Smooth muscle cell (in vitro differentiated cells): Measurements from ENCODE around the gene SNX15. TPM values are rescaled to one million over a fixed set of nuclear protein-coding genes. Genes with fewer than 3 reads are reported as not detected.

Experiments
- DNase-seq: peaks from one replicate; lab custom pipeline; 2025; ENCODE audit not compliant: unreplicated experiment; lab: John Stamatoyannopoulos, UW
- H2AFZ ChIP-seq: fragments of 200-600 bp; sonication (generic); 2 replicates; pipeline ENCODE4 v1.6.0; 2016; ENCODE audit warnings: antibody characterized with exemption, low read depth, mild to moderate bottlenecking
- H3F3A ChIP-seq: fragments of 200-600 bp; sonication (generic); 2 replicates; pipeline ENCODE4 v1.6.0; 2017; ENCODE audit warnings: antibody characterized with exemption, low read depth
- H3K27ac ChIP-seq: fragments of 200-600 bp; sonication (generic); 2 replicates; pipeline ENCODE4 v1.5.1; 2016; ENCODE audit warnings: low read depth, mild to moderate bottlenecking
- H3K27me3 ChIP-seq: fragments of 200-600 bp; sonication (generic); 2 replicates; pipeline ENCODE4 v1.6.1; 2016; ENCODE audit warnings: low read depth, mild to moderate bottlenecking
- H3K36me3 ChIP-seq: fragments of 200-600 bp; sonication (generic); 2 replicates; pipeline ENCODE4 v1.5.1; 2016; ENCODE audit warnings: low read depth
- H3K4me1 ChIP-seq: fragments of 200-600 bp; sonication (generic); 2 replicates; pipeline ENCODE4 v1.5.1; 2016; ENCODE audit warnings: low read depth
- H3K4me2 ChIP-seq: fragments of 200-600 bp; sonication (generic); 2 replicates; pipeline ENCODE4 v1.6.0; 2016; ENCODE audit warnings: mild to moderate bottlenecking
- H3K4me3 ChIP-seq: fragments of 200-600 bp; sonication (generic); 2 replicates; pipeline ENCODE4 v1.5.1; 2016; ENCODE audit warnings: mild to moderate bottlenecking
- H3K79me2 ChIP-seq: fragments of 200-600 bp; sonication (generic); 2 replicates; pipeline ENCODE4 v1.6.0; 2016; ENCODE audit warnings: low read depth, mild to moderate bottlenecking
- H3K9ac ChIP-seq: fragments of 200-600 bp; sonication (generic); 2 replicates; pipeline ENCODE4 v1.6.0; 2016; ENCODE audit warnings: low read depth
- H3K9me3 ChIP-seq: fragments of 200-600 bp; sonication (generic); replicated peaks from 2 replicates; pipeline ENCODE4 v1.5.1; 2016; ENCODE audit warnings: low read depth
- H4K20me1 ChIP-seq: fragments of 200-600 bp; sonication (generic); 2 replicates; pipeline ENCODE4 v1.6.0; 2016; ENCODE audit warnings: low read depth
- CTCF ChIP-seq: fragments of 200-600 bp; sonication (generic); IDR thresholded peaks from 2 replicates; pipeline ENCODE4 v1.5.1; 2017; ENCODE audit warnings: borderline replicate concordance, mild to moderate bottlenecking, antibody characterized with exemption; ENCODE audit not compliant: insufficient read depth, poor library complexity, severe bottlenecking
- WGBS: methylation state at CpG from one replicate; pipeline ENCODE4 v1.1.7; 2016; ENCODE audit warnings: low lambda C conversion rate; 5-methylcytosine and 5-hydroxymethylcytosine counted together
- microRNA-seq: library from miRNA; unstranded; fragments of <30 nt; microRNA quantifications from one replicate; pipeline ENCODE4, GENCODE V29; 2016; ENCODE audit warnings: borderline number of aligned reads
- polyA plus RNA-seq: library from polyadenylated mRNA; unstranded; fragments of >200 nt; fragmentation: Nextera tagmentation; extraction: Ambion mirVana; gene quantifications from 2 replicates; pipeline ENCODE4 v1.2.1, GENCODE V29; 2016
- small RNA-seq: library from RNA; depleted of rRNA; stranded (forward); fragments of <200 nt; gene quantifications from one replicate; pipeline ENCODE3, GENCODE V24; 2014
- total RNA-seq: library from RNA; depleted of rRNA; stranded (reverse); fragments of >200 nt; gene quantifications from 2 replicates; pipeline ENCODE4 v1.2.3, GENCODE V29; 2014

Gene SNX15
- total and polyA plus RNA-seq, 2 experiments from 2014 or later, result 14.8 to 24.7 TPM

DNA sequence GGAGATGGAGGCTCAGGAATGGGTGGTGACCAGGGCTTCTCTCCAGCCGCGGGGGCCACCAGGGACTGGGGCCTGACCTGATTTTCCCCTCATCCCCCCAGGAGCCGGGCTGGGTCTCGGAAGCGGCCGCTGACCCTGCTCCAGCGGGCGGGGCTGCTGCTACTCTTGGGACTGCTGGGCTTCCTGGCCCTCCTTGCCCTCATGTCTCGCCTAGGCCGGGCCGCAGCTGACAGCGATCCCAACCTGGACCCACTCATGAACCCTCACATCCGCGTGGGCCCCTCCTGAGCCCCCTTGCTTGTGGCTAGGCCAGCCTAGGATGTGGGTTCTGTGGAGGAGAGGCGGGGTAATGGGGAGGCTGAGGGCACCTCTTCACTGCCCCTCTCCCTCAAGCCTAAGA lies 60.6 kb downstream of the SNX15 start:
- Histone ChIP-seq H3K79me2 (peaks cover 20% of the 10 kb centered on the region), H3K4me3 (no peak overlapping the region), H3K4me2 (no peak overlapping the region), H3K4me1 (peaks cover 7% of the 10 kb centered on the region), H2AFZ (no peak overlapping the region), H3K27me3 (no peaks in the 10 kb centered on the region), H3K9me3 (no peaks in the 10 kb centered on the region), H3K27ac (no peak overlapping the region), H4K20me1 (no peaks in the 10 kb centered on the region), H3F3A (no peaks in the 10 kb centered on the region), H3K36me3 (no peaks in the 10 kb centered on the region), H3K9ac (no peak overlapping the region)
- TF ChIP-seq CTCF, result no peak
- no peak for DNase-seq
- 98% methylated on average over 15 of the region's 15 CpGs for WGBS

DNA sequence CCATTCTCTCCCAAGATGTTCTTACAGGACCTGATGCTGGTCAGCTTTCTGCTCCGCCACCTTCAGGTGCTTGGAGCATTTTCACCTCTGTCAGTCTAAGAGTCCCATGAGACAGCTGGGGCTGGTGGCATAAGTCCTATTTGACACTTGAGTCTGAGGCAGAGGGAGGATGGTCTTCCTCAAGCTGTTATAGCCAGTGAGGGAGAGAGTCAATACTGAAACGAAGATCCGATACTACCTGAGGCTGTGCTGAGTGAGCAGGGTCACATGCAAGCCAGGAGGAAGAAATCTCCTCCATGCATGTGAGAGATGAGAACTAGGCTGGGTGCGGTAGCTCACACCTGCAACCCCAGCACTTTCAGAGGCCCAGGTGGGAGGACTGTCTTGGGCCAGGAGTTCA lies 62.4 kb downstream of the SNX15 start:
- Histone ChIP-seq H2AFZ (no peak overlapping the region), H3K4me2 (no peak overlapping the region)
- no peak for TF ChIP-seq CTCF

More for the DNA sequence above, 62.4 kb downstream of the SNX15 start:
- Histone ChIP-seq H3K4me1 (peaks cover 3% of the 10 kb centered on the region), H3K36me3 (no peaks in the 10 kb centered on the region), H3F3A (no peaks in the 10 kb centered on the region), H4K20me1 (no peaks in the 10 kb centered on the region), H3K9me3 (no peaks in the 10 kb centered on the region), H3K9ac (no peak overlapping the region), H3K27ac (no peak overlapping the region), H3K4me3 (no peak overlapping the region), H3K79me2 (peaks cover 10% of the 10 kb centered on the region), H3K27me3 (no peaks in the 10 kb centered on the region)
- 97% methylated on average over 4 of the region's 4 CpGs for WGBS
- DNase-seq, result no peak

Small RNA genes within 50 kb of the gene (microRNA-seq; reads per million reads assigned to microRNA genes)
- not detected for gene MIR6879

Small RNA genes within 50 kb of the gene (small RNA-seq; reads per million reads assigned to genes)
- gene MIR6879, result not detected
- gene SNX15, result 0.21 reads per million

Other genes starting within 250 kb of the SNX15 start
- 78.8 and 115 TPM in 2 replicates for gene SF1, start 248.9 kb upstream of the SNX15 start, total RNA-seq
- gene SF1, start 248.9 kb upstream of the SNX15 start, polyA plus RNA-seq, result 84.2 and 101 TPM in 2 replicates
- gene MAP4K2, start 224.2 kb upstream of the SNX15 start, total RNA-seq, result 25.9 and 28.9 TPM in 2 replicates
- gene MAP4K2, start 224.2 kb upstream of the SNX15 start, polyA plus RNA-seq, result 20.0 and 23.6 TPM in 2 replicates
- gene MEN1, start 216.9 kb upstream of the SNX15 start, total RNA-seq, result 10.5 and 11.6 TPM in 2 replicates
- gene MEN1, start 216.9 kb upstream of the SNX15 start, polyA plus RNA-seq, result 35.4 and 37.3 TPM in 2 replicates
- 3.0 and 4.7 TPM in 2 replicates for gene CDC42BPG, start 182.8 kb upstream of the SNX15 start, total RNA-seq
- 1.7 and 5.9 TPM in 2 replicates for gene CDC42BPG, start 182.8 kb upstream of the SNX15 start, polyA plus RNA-seq
- 30.9 and 59.8 TPM in 2 replicates for gene EHD1, start 148.8 kb upstream of the SNX15 start, total RNA-seq
- 42.8 and 46.7 TPM in 2 replicates for gene EHD1, start 148.8 kb upstream of the SNX15 start, polyA plus RNA-seq
- 4.8 and 4.9 TPM in 2 replicates for gene ATG2A, start 110.2 kb upstream of the SNX15 start, total RNA-seq
- 6.2 and 8.6 TPM in 2 replicates for gene ATG2A, start 110.2 kb upstream of the SNX15 start, polyA plus RNA-seq
- 14.9 and 20.7 TPM in 2 replicates for gene PPP2R5B, start 102.8 kb upstream of the SNX15 start, total RNA-seq
- 32.7 and 36.6 TPM in 2 replicates for gene PPP2R5B, start 102.8 kb upstream of the SNX15 start, polyA plus RNA-seq
- not detected in 2 replicates for gene GPHA2, start 91.5 kb upstream of the SNX15 start, total RNA-seq
- gene GPHA2, start 91.5 kb upstream of the SNX15 start, polyA plus RNA-seq, result 0.40 TPM in 1 of 2 replicates, not detected in the other
- not detected in 2 replicates for gene MAJIN, start 55.3 kb upstream of the SNX15 start, total RNA-seq
- gene MAJIN, start 55.3 kb upstream of the SNX15 start, polyA plus RNA-seq, result not detected in 2 replicates
- gene BATF2, start 30.5 kb upstream of the SNX15 start, total RNA-seq, result not detected in 2 replicates
- gene BATF2, start 30.5 kb upstream of the SNX15 start, polyA plus RNA-seq, result 0.41 TPM in 1 of 2 replicates, not detected in the other
- gene ARL2, start 13.3 kb upstream of the SNX15 start, total RNA-seq, result 61.0 and 83.3 TPM in 2 replicates
- 116 and 122 TPM in 2 replicates for gene ARL2, start 13.3 kb upstream of the SNX15 start, polyA plus RNA-seq
- gene SAC3D1, start 13.8 kb downstream of the SNX15 start, total RNA-seq, result 7.4 and 7.6 TPM in 2 replicates
- 26.2 and 33.3 TPM in 2 replicates for gene SAC3D1, start 13.8 kb downstream of the SNX15 start, polyA plus RNA-seq
- 1.0 and 1.8 TPM in 2 replicates for gene NAALADL1, start 31.1 kb downstream of the SNX15 start, total RNA-seq
- gene NAALADL1, start 31.1 kb downstream of the SNX15 start, polyA plus RNA-seq, result 2.0 and 7.0 TPM in 2 replicates
- gene CDCA5, start 56.6 kb downstream of the SNX15 start, total RNA-seq, result 8.0 and 8.3 TPM in 2 replicates
- 8.5 and 11.2 TPM in 2 replicates for gene CDCA5, start 56.6 kb downstream of the SNX15 start, polyA plus RNA-seq
- 49.1 and 91.0 TPM in 2 replicates for gene ZFPL1, start 56.8 kb downstream of the SNX15 start, total RNA-seq
- gene ZFPL1, start 56.8 kb downstream of the SNX15 start, polyA plus RNA-seq, result 81.0 and 87.1 TPM in 2 replicates
- gene VPS51, start 68.8 kb downstream of the SNX15 start, total RNA-seq, result 104 and 154 TPM in 2 replicates
- gene VPS51, start 68.8 kb downstream of the SNX15 start, polyA plus RNA-seq, result 55.2 and 65.0 TPM in 2 replicates
- 16.8 and 26.9 TPM in 2 replicates for gene TM7SF2, start 84.4 kb downstream of the SNX15 start, total RNA-seq
- gene TM7SF2, start 84.4 kb downstream of the SNX15 start, polyA plus RNA-seq, result 17.4 and 43.1 TPM in 2 replicates
- gene ZNHIT2, start 90.3 kb downstream of the SNX15 start, total RNA-seq, result 9.1 and 13.8 TPM in 2 replicates
- gene ZNHIT2, start 90.3 kb downstream of the SNX15 start, polyA plus RNA-seq, result 14.5 and 19.5 TPM in 2 replicates
- 373 and 509 TPM in 2 replicates for gene FAU, start 94.7 kb downstream of the SNX15 start, total RNA-seq
- 537 and 578 TPM in 2 replicates for gene FAU, start 94.7 kb downstream of the SNX15 start, polyA plus RNA-seq
- gene MRPL49, start 94.9 kb downstream of the SNX15 start, total RNA-seq, result 28.2 and 43.0 TPM in 2 replicates
- 53.2 and 55.4 TPM in 2 replicates for gene MRPL49, start 94.9 kb downstream of the SNX15 start, polyA plus RNA-seq
- gene SYVN1, start 107.1 kb downstream of the SNX15 start, total RNA-seq, result 39.9 and 52.0 TPM in 2 replicates
- gene SYVN1, start 107.1 kb downstream of the SNX15 start, polyA plus RNA-seq, result 30.0 and 32.0 TPM in 2 replicates
- not detected in 2 replicates for gene SPDYC, start 142.8 kb downstream of the SNX15 start, total RNA-seq
- gene SPDYC, start 142.8 kb downstream of the SNX15 start, polyA plus RNA-seq, result not detected in 2 replicates
- 93.0 and 126 TPM in 2 replicates for gene CAPN1, start 154.5 kb downstream of the SNX15 start, total RNA-seq
- gene CAPN1, start 154.5 kb downstream of the SNX15 start, polyA plus RNA-seq, result 109 and 149 TPM in 2 replicates
- 2.5 and 4.4 TPM in 2 replicates for gene POLA2, start 234.5 kb downstream of the SNX15 start, total RNA-seq
- 8.4 and 9.2 TPM in 2 replicates for gene POLA2, start 234.5 kb downstream of the SNX15 start, polyA plus RNA-seq